Measurements from ENCODE around the gene TWIST2. TPM values are rescaled to one million over a fixed set of nuclear protein-coding genes. Genes with fewer than 3 reads are reported as not detected.

The TWIST2 gene
- polyA plus RNA-seq, 1 of the 3 experiments (the other 2 are of a cell fraction), result 19.5 TPM

GRCh38 chr2:238924032-238924431 is 76.1 kb downstream of the TWIST2 start:
- Histone ChIP-seq H2AFZ (ENCODE audit: low read depth) (no peak overlapping the region), H3K9me2 (no peaks in the 10 kb centered on the region), H3F3A (replicated peaks; ENCODE audit: insufficient read depth) (no peaks in the 10 kb centered on the region), H4K20me1 (ENCODE audit: insufficient read depth) (no peaks in the 10 kb centered on the region), H3K27ac (ENCODE audit: low read depth in 2 of 2, low read length in 1 of 2) (no peak overlapping the region), H3K4me2 (no peak overlapping the region), H3K79me2 (ENCODE audit: insufficient read depth) (no peaks in the 10 kb centered on the region), H3K4me3 (ENCODE audit: low read depth in 2 of 2, low read length in 1 of 2) (no peak overlapping the region), H3K9me3 (no peaks in the 10 kb centered on the region), H3K9ac (no peak overlapping the region), H3K36me3 (replicated peaks in 1 of 2; ENCODE audit: control insufficient read depth in 1 of 2, insufficient read depth in 2 of 2, low read length in 1 of 2) (no peaks in the 10 kb centered on the region), H3K27me3 (ENCODE audit: insufficient read depth) (no peaks in the 10 kb centered on the region), H3K4me1 (ENCODE audit: control insufficient read depth in 1 of 2, insufficient read depth in 2 of 2, low read depth in 1 of 2, low read length in 1 of 2) (no peaks in the 10 kb centered on the region)
- TF ChIP-seq EP300 (IDR thresholded peaks at IDR 0.05; ENCODE audit: borderline replicate concordance in 1 of 2, low read depth in 1 of 2, low read length in 1 of 2), result no peak
- no peak for TF ChIP-seq RXRA (IDR thresholded peaks at IDR 0.05; ENCODE audit: borderline replicate concordance, low read depth)
- TF ChIP-seq FOXM1 (IDR thresholded peaks at IDR 0.05; ENCODE audit: low read depth), result no peak
- TF ChIP-seq GATA2 (CRISPR knock-in tag; IDR thresholded peaks at IDR 0.05), result no peak
- TF ChIP-seq IRF3 (IDR thresholded peaks at IDR 0.05; ENCODE audit: low read depth, low read length), result no peak
- TF ChIP-seq TEAD4 (IDR thresholded peaks at IDR 0.05; ENCODE audit: borderline replicate concordance, insufficient read depth), result no peak
- TF ChIP-seq CTCF (IDR thresholded peaks at IDR 0.05), result no peak
- TF ChIP-seq ELF1 (IDR thresholded peaks at IDR 0.05), result no peak
- WGBS (ENCODE audit: low lambda C conversion rate), result 74% methylated on average over 13 of the region's 14 CpGs
- DNase-seq, result no peak
- ChIA-PET POLR2A (no interaction called here), CTCF (interaction anchor here (0.7 to 1.0 kb wide), 2 partner anchors 20 to 608 kb away, joined by 3 read pairs; no protein-coding TSS in a partner anchor)

GRCh38 chr2:238924796-238925195 is 76.9 kb downstream of the TWIST2 start:
- Histone ChIP-seq H3K4me2 (no peak overlapping the region), H3K27me3 (ENCODE audit: insufficient read depth) (no peaks in the 10 kb centered on the region), H3K79me2 (ENCODE audit: insufficient read depth) (no peaks in the 10 kb centered on the region), H3K36me3 (replicated peaks in 1 of 2; ENCODE audit: control insufficient read depth in 1 of 2, insufficient read depth in 2 of 2, low read length in 1 of 2) (no peaks in the 10 kb centered on the region), H2AFZ (ENCODE audit: low read depth) (no peak overlapping the region), H3K4me1 (ENCODE audit: control insufficient read depth in 1 of 2, insufficient read depth in 2 of 2, low read depth in 1 of 2, low read length in 1 of 2) (no peaks in the 10 kb centered on the region; a peak in 1 of 4 replicates), H3K27ac (ENCODE audit: low read depth in 2 of 2, low read length in 1 of 2) (no peak overlapping the region), H3K9me2 (no peaks in the 10 kb centered on the region), H4K20me1 (ENCODE audit: insufficient read depth) (no peaks in the 10 kb centered on the region), H3F3A (replicated peaks; ENCODE audit: insufficient read depth) (no peaks in the 10 kb centered on the region), H3K9ac (no peak overlapping the region), H3K4me3 (ENCODE audit: low read depth in 2 of 2, low read length in 1 of 2) (no peak overlapping the region), H3K9me3 (no peaks in the 10 kb centered on the region)
- ChIA-PET POLR2A (no interaction called here), CTCF (no interaction called here)
- TF ChIP-seq NRF1 (IDR thresholded peaks at IDR 0.05; ENCODE audit: low read depth, low read length) (no peak), RAD21 (IDR thresholded peaks at IDR 0.05; ENCODE audit: low read length) (no peak), ELF1 (IDR thresholded peaks at IDR 0.05) (no peak)
- no peak for DNase-seq
- WGBS (ENCODE audit: low lambda C conversion rate), result 93% methylated on average over 3 of the region's 13 CpGs
